ENCODE measurements around the gene ABTB2.

DNA sequence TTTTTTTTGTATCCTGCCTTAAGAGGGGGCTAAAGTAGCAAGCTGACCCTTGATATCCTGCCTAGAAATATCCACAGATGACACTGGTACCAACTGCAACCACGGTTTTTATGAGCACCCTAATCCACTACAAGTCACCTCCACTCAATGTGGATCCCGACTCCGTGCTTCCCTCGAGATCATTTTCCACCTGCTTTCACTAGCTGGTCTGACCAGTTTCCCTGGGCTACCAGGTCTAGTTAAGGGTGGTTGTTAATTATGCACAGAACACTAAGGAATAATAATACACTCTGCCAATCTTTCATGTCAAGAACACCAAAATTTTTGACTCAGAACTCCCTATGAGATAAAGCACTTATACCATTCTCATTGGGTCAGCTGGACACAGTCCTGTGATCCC lies 82.3 kb downstream of the ABTB2 start:
- TF ChIP-seq, protein P1, sequence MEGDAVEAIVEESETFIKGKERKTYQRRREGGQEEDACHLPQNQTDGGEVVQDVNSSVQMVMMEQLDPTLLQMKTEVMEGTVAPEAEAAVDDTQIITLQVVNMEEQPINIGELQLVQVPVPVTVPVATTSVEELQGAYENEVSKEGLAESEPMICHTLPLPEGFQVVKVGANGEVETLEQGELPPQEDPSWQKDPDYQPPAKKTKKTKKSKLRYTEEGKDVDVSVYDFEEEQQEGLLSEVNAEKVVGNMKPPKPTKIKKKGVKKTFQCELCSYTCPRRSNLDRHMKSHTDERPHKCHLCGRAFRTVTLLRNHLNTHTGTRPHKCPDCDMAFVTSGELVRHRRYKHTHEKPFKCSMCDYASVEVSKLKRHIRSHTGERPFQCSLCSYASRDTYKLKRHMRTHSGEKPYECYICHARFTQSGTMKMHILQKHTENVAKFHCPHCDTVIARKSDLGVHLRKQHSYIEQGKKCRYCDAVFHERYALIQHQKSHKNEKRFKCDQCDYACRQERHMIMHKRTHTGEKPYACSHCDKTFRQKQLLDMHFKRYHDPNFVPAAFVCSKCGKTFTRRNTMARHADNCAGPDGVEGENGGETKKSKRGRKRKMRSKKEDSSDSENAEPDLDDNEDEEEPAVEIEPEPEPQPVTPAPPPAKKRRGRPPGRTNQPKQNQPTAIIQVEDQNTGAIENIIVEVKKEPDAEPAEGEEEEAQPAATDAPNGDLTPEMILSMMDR (IDR thresholded peaks at IDR 0.05; ENCODE audit: poor library complexity, severe bottlenecking) = no peak
- TF ChIP-seq EP300 (conservative IDR thresholded peaks at IDR 0.05; ENCODE audit: poor library complexity, severe bottlenecking) = no peak
- TF ChIP-seq EZH2 (IDR thresholded peaks at IDR 0.05; ENCODE audit: borderline replicate concordance, insufficient read depth, low read length, poor library complexity, severe bottlenecking) = no peak
- TF ChIP-seq POLR2AphosphoS5 (IDR thresholded peaks at IDR 0.05) = no peak
- TF ChIP-seq, protein P2, sequence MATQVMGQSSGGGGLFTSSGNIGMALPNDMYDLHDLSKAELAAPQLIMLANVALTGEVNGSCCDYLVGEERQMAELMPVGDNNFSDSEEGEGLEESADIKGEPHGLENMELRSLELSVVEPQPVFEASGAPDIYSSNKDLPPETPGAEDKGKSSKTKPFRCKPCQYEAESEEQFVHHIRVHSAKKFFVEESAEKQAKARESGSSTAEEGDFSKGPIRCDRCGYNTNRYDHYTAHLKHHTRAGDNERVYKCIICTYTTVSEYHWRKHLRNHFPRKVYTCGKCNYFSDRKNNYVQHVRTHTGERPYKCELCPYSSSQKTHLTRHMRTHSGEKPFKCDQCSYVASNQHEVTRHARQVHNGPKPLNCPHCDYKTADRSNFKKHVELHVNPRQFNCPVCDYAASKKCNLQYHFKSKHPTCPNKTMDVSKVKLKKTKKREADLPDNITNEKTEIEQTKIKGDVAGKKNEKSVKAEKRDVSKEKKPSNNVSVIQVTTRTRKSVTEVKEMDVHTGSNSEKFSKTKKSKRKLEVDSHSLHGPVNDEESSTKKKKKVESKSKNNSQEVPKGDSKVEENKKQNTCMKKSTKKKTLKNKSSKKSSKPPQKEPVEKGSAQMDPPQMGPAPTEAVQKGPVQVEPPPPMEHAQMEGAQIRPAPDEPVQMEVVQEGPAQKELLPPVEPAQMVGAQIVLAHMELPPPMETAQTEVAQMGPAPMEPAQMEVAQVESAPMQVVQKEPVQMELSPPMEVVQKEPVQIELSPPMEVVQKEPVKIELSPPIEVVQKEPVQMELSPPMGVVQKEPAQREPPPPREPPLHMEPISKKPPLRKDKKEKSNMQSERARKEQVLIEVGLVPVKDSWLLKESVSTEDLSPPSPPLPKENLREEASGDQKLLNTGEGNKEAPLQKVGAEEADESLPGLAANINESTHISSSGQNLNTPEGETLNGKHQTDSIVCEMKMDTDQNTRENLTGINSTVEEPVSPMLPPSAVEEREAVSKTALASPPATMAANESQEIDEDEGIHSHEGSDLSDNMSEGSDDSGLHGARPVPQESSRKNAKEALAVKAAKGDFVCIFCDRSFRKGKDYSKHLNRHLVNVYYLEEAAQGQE (IDR thresholded peaks at IDR 0.05; ENCODE audit: borderline replicate concordance) = no peak
- TF ChIP-seq TAF1 (IDR thresholded peaks at IDR 0.05; ENCODE audit: low read depth) = no peak
- TF ChIP-seq SMC3 (conservative IDR thresholded peaks at IDR 0.05; ENCODE audit: poor library complexity) = no peak
- TF ChIP-seq MXI1 (conservative IDR thresholded peaks at IDR 0.05; ENCODE audit: poor library complexity, severe bottlenecking) = no peak

Measured in neural cell (in vitro differentiated cells).